ENCODE measurements around the gene GPRIN3.
A peak's percentile ranks its signal among the peaks of the same experiment; 100 is the strongest.

Gene GPRIN3

GRCh38 chr4:89248879-89249281 is 58.7 kb downstream of the GPRIN3 start:
- TF ChIP-seq, protein P1, sequence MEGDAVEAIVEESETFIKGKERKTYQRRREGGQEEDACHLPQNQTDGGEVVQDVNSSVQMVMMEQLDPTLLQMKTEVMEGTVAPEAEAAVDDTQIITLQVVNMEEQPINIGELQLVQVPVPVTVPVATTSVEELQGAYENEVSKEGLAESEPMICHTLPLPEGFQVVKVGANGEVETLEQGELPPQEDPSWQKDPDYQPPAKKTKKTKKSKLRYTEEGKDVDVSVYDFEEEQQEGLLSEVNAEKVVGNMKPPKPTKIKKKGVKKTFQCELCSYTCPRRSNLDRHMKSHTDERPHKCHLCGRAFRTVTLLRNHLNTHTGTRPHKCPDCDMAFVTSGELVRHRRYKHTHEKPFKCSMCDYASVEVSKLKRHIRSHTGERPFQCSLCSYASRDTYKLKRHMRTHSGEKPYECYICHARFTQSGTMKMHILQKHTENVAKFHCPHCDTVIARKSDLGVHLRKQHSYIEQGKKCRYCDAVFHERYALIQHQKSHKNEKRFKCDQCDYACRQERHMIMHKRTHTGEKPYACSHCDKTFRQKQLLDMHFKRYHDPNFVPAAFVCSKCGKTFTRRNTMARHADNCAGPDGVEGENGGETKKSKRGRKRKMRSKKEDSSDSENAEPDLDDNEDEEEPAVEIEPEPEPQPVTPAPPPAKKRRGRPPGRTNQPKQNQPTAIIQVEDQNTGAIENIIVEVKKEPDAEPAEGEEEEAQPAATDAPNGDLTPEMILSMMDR (IDR thresholded peaks at IDR 0.05; ENCODE audit: low read depth, low read length, missing control alignments) = no peak
- in situ Hi-C loops (cut with HindIII; ENCODE audit: low sequenced_read_pairs) = no loop called here
- peak overlapping the region; percentile 21 for H3K4me3 ChIP-seq (ENCODE audit: low read depth, low read length)
- peak; percentile 4 for DNase-seq (ENCODE audit: low read depth)

DNA sequence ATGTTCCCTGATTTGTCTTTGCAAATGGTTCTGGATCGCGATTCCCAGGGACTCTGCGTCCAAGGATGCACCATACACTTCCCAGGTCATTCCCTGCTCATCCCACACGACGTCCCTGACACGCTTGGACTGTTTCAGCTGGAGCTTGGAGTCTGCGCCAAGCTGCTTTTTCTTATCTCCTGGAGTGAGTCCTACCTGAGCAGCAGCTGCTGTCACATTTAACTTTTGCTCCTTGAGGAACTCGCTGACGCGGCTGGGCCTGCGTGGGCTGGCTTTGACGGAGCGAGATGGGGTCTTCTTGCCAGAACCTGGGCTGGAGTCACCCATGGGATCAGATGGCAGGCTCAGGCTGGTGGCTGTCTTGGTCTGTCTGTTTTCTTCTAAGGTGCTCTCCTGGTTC is 59.6 kb downstream of the GPRIN3 start:
- no peak for DNase-seq (ENCODE audit: low read depth)
- in situ Hi-C loops (cut with HindIII; ENCODE audit: low sequenced_read_pairs) = no loop called here
- no peak overlapping the region for H3K4me3 ChIP-seq (ENCODE audit: low read depth, low read length)
- TF ChIP-seq, protein P1 (IDR thresholded peaks at IDR 0.05; ENCODE audit: low read depth, low read length, missing control alignments) = no peak

- TF ChIP-seq, protein P1 (IDR thresholded peaks at IDR 0.05; ENCODE audit: low read depth, low read length, missing control alignments) = no peak
- in situ Hi-C loops (cut with HindIII; ENCODE audit: low sequenced_read_pairs) = no loop called here
- no peak for DNase-seq (ENCODE audit: low read depth)
- H3K4me3 ChIP-seq (ENCODE audit: low read depth, low read length) = no peak overlapping the region
Measured at GRCh38 chr4:89245459-89245858, 62.1 kb downstream of the GPRIN3 start.

GRCh38 chr4:89243733-89244252 is 63.8 kb downstream of the GPRIN3 start:
- H3K4me3 ChIP-seq (ENCODE audit: low read depth, low read length) = no peak overlapping the region
- DNase-seq (ENCODE audit: low read depth) = no peak
- TF ChIP-seq, protein P1 (IDR thresholded peaks at IDR 0.05; ENCODE audit: low read depth, low read length, missing control alignments) = no peak
- in situ Hi-C loops (cut with HindIII; ENCODE audit: low sequenced_read_pairs) = no loop called here

DNA sequence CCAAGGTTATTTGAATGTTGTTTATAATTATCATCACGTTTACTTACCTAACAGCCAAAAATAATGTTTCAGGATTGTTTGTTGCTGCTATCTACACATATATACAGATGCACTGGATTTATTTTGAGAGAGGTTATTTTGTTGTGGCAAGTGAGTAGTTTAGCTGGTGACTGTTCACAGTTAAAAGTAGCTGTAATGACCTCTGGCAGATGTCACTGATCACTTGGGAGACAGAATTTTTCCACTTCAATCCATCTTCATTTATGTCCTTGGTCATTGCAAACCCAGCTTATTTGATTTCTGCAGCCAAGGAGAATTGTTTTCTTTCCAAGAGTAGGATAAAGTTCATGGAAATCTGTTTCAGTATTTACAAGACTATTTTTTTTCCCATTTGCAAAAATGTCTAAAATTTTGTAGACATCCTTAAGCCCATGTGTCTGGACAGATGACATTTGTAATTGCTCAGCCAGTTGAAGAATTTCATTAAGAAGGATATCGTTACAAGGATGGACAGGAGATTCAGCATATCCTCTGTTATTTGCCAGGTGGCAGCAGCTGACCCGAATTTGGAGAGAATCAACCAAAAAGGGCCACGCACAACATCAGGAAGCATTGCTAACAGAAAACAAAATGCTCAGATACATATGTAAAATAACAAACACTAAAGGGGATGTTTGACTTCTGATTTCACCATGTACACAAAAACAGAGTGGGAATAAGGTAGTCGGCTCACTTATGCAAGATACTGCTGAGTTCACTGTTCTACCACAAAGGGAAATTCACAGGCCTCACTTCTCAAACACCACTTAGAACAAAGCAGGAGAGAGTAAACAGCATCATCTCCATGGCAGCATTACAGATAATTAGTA is 64.5 kb downstream of the GPRIN3 start:
- H3K4me3 ChIP-seq (ENCODE audit: low read depth, low read length) = no peak overlapping the region
- no peak for DNase-seq (ENCODE audit: low read depth)
- in situ Hi-C loops (cut with HindIII; ENCODE audit: low sequenced_read_pairs) = no loop called here
- TF ChIP-seq, protein P1 (IDR thresholded peaks at IDR 0.05; ENCODE audit: low read depth, low read length, missing control alignments) = no peak

- in situ Hi-C loops (cut with HindIII; ENCODE audit: low sequenced_read_pairs) = no loop called here
- TF ChIP-seq, protein P1 (IDR thresholded peaks at IDR 0.05; ENCODE audit: low read depth, low read length, missing control alignments) = no peak
Measured at GRCh38 chr4:89242216-89242615, 65.4 kb downstream of the GPRIN3 start.

More at GRCh38 chr4:89242216-89242615, 65.4 kb downstream of the GPRIN3 start:
- DNase-seq (ENCODE audit: low read depth) = no peak
- H3K4me3 ChIP-seq (ENCODE audit: low read depth, low read length) = no peak overlapping the region

All from astrocyte of the cerebellum (primary cell).